ENCODE data around the gene SCARB1.

Gene SCARB1

GRCh38 chr12:124844411-124845397, 19.0 kb downstream of the SCARB1 start:
- no peak for DNase-seq (ENCODE audit: low read depth in 3 of 3, low spot score in 1 of 3)

GRCh38 chr12:124842800-124843510, 20.7 kb downstream of the SCARB1 start:
- DNase-seq (ENCODE audit: low read depth in 3 of 3, low spot score in 1 of 3) = no peak

- DNase-seq (ENCODE audit: low read depth in 3 of 3, low spot score in 1 of 3) = no peak
These were observed 21.5 kb downstream of the SCARB1 start for GRCh38 chr12:124842073-124842749.

- no peak for DNase-seq (ENCODE audit: low read depth in 3 of 3, low spot score in 1 of 3)
These were observed 22.1 kb downstream of the SCARB1 start for GRCh38 chr12:124841558-124841945.

GRCh38 chr12:124837958-124838803, 25.5 kb downstream of the SCARB1 start:
- no peak for DNase-seq (ENCODE audit: low read depth in 3 of 3, low spot score in 1 of 3)

- no peak for DNase-seq (ENCODE audit: low read depth in 3 of 3, low spot score in 1 of 3)
These were observed 26.3 kb downstream of the SCARB1 start for GRCh38 chr12:124837249-124837897.

GRCh38 chr12:124836759-124837158, 26.9 kb downstream of the SCARB1 start:
- DNase-seq (ENCODE audit: low read depth in 3 of 3, low spot score in 1 of 3) = no peak

GRCh38 chr12:124835656-124836410, 27.8 kb downstream of the SCARB1 start:
- no peak for DNase-seq (ENCODE audit: low read depth in 3 of 3, low spot score in 1 of 3)

- DNase-seq (ENCODE audit: low read depth in 3 of 3, low spot score in 1 of 3) = no peak
These were observed 28.8 kb downstream of the SCARB1 start for GRCh38 chr12:124834822-124835221.

GRCh38 chr12:124833693-124834122, 30.0 kb downstream of the SCARB1 start:
- DNase-seq (ENCODE audit: low read depth in 3 of 3, low spot score in 1 of 3) = no peak

- DNase-seq (ENCODE audit: low read depth in 3 of 3, low spot score in 1 of 3) = no peak
These were observed 30.8 kb downstream of the SCARB1 start for GRCh38 chr12:124832856-124833255.

GRCh38 chr12:124831590-124831989, 32.1 kb downstream of the SCARB1 start:
- no peak for DNase-seq (ENCODE audit: low read depth in 3 of 3, low spot score in 1 of 3)

GRCh38 chr12:124830306-124830705, 33.4 kb downstream of the SCARB1 start:
- DNase-seq (ENCODE audit: low read depth in 3 of 3, low spot score in 1 of 3) = no peak

GRCh38 chr12:124829708-124830304, 33.9 kb downstream of the SCARB1 start:
- no peak for DNase-seq (ENCODE audit: low read depth in 3 of 3, low spot score in 1 of 3)

- no peak for DNase-seq (ENCODE audit: low read depth in 3 of 3, low spot score in 1 of 3)
These were observed 34.5 kb downstream of the SCARB1 start for GRCh38 chr12:124829008-124829707.

GRCh38 chr12:124828264-124829007, 35.2 kb downstream of the SCARB1 start:
- DNase-seq (ENCODE audit: low read depth in 3 of 3, low spot score in 1 of 3) = no peak

- no peak for DNase-seq (ENCODE audit: low read depth in 3 of 3, low spot score in 1 of 3)
These were observed 36.0 kb downstream of the SCARB1 start for GRCh38 chr12:124827588-124828184.
